GM23338 (cell line): ENCODE results near the gene SUGCT.

ENCODE experiments used
- CREB1 ChIP-seq: fragments of 250-450 bp; sonication (Bioruptor Pico); IDR thresholded peaks from 2 replicates; pipeline ENCODE4 v1.5.0; 2020; ENCODE audit warnings: low read depth, mild to moderate bottlenecking, moderate library complexity
- EZH2 ChIP-seq: fragments of 200-600 bp; sonication (generic); IDR thresholded peaks from one replicate; pipeline ENCODE4 v1.8.0; 2017; ENCODE audit warnings: antibody characterized with exemption, mild to moderate bottlenecking, low read depth; ENCODE audit not compliant: unreplicated experiment
- EZH2phosphoT487 ChIP-seq: fragments of 200-600 bp; sonication (generic); IDR thresholded peaks from one replicate; pipeline ENCODE4 v1.8.1; 2018; ENCODE audit warnings: antibody characterized with exemption; ENCODE audit not compliant: unreplicated experiment
- JUNB ChIP-seq: IDR thresholded peaks from one replicate; pipeline ENCODE4 v1.6.1; 2016; ENCODE audit warnings: antibody characterized with exemption; ENCODE audit not compliant: unreplicated experiment
- NANOG ChIP-seq: IDR thresholded peaks from 2 replicates; pipeline ENCODE4 v1.6.1; 2016; ENCODE audit warnings: antibody characterized with exemption, borderline replicate concordance
- POLR2AphosphoS5 ChIP-seq: IDR thresholded peaks from 2 replicates; pipeline ENCODE4 v1.6.1; 2016; ENCODE audit warnings: antibody characterized with exemption, low read depth
- REST ChIP-seq: IDR thresholded peaks from one replicate; pipeline ENCODE4 v1.6.1; 2018; ENCODE audit warnings: antibody characterized with exemption; ENCODE audit not compliant: unreplicated experiment
- STAT1 ChIP-seq: IDR thresholded peaks from one replicate; pipeline ENCODE4 v1.6.1; 2016; ENCODE audit warnings: antibody characterized with exemption; ENCODE audit not compliant: unreplicated experiment
- ZNF331 ChIP-seq: fragments of 250-450 bp; sonication (Bioruptor Pico); IDR thresholded peaks from 2 replicates; pipeline ENCODE4 v1.5.0; 2020; ENCODE audit warnings: low read depth, mild to moderate bottlenecking, moderate library complexity
- TF ChIP-seq, protein P1 (sequence below), 2 experiments: fragments of 200-600 bp in 1 of 2; sonication (generic) in 1 of 2; conservative IDR thresholded peaks; 2 replicates each; pipeline versions ENCODE4 v1.5.1 to v1.6.1; 2016 to 2017; ENCODE audit warnings: antibody characterized with exemption in 2 of 2, low read depth in 2 of 2, mild to moderate bottlenecking in 2 of 2, moderate library complexity in 1 of 2
- TF ChIP-seq, protein P2 (sequence below): fragments of 250-450 bp; sonication (Bioruptor Pico); IDR thresholded peaks from 2 replicates; pipeline ENCODE4 v1.5.0; 2020; ENCODE audit warnings: mild to moderate bottlenecking, moderate library complexity

- TF ChIP-seq, protein P1, sequence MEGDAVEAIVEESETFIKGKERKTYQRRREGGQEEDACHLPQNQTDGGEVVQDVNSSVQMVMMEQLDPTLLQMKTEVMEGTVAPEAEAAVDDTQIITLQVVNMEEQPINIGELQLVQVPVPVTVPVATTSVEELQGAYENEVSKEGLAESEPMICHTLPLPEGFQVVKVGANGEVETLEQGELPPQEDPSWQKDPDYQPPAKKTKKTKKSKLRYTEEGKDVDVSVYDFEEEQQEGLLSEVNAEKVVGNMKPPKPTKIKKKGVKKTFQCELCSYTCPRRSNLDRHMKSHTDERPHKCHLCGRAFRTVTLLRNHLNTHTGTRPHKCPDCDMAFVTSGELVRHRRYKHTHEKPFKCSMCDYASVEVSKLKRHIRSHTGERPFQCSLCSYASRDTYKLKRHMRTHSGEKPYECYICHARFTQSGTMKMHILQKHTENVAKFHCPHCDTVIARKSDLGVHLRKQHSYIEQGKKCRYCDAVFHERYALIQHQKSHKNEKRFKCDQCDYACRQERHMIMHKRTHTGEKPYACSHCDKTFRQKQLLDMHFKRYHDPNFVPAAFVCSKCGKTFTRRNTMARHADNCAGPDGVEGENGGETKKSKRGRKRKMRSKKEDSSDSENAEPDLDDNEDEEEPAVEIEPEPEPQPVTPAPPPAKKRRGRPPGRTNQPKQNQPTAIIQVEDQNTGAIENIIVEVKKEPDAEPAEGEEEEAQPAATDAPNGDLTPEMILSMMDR (conservative IDR thresholded peaks at IDR 0.05; ENCODE audit: low read depth in 2 of 2) = no peak
- TF ChIP-seq POLR2AphosphoS5 = no peak
- no peak for TF ChIP-seq EZH2
- TF ChIP-seq CREB1 (CRISPR knock-in tag) = no peak
- TF ChIP-seq STAT1 = no peak
- TF ChIP-seq NANOG = no peak
- no peak for TF ChIP-seq REST
- no peak for TF ChIP-seq JUNB
- no peak for TF ChIP-seq EZH2phosphoT487
- no peak for TF ChIP-seq ZNF331 (CRISPR knock-in tag)
- TF ChIP-seq, protein P2, sequence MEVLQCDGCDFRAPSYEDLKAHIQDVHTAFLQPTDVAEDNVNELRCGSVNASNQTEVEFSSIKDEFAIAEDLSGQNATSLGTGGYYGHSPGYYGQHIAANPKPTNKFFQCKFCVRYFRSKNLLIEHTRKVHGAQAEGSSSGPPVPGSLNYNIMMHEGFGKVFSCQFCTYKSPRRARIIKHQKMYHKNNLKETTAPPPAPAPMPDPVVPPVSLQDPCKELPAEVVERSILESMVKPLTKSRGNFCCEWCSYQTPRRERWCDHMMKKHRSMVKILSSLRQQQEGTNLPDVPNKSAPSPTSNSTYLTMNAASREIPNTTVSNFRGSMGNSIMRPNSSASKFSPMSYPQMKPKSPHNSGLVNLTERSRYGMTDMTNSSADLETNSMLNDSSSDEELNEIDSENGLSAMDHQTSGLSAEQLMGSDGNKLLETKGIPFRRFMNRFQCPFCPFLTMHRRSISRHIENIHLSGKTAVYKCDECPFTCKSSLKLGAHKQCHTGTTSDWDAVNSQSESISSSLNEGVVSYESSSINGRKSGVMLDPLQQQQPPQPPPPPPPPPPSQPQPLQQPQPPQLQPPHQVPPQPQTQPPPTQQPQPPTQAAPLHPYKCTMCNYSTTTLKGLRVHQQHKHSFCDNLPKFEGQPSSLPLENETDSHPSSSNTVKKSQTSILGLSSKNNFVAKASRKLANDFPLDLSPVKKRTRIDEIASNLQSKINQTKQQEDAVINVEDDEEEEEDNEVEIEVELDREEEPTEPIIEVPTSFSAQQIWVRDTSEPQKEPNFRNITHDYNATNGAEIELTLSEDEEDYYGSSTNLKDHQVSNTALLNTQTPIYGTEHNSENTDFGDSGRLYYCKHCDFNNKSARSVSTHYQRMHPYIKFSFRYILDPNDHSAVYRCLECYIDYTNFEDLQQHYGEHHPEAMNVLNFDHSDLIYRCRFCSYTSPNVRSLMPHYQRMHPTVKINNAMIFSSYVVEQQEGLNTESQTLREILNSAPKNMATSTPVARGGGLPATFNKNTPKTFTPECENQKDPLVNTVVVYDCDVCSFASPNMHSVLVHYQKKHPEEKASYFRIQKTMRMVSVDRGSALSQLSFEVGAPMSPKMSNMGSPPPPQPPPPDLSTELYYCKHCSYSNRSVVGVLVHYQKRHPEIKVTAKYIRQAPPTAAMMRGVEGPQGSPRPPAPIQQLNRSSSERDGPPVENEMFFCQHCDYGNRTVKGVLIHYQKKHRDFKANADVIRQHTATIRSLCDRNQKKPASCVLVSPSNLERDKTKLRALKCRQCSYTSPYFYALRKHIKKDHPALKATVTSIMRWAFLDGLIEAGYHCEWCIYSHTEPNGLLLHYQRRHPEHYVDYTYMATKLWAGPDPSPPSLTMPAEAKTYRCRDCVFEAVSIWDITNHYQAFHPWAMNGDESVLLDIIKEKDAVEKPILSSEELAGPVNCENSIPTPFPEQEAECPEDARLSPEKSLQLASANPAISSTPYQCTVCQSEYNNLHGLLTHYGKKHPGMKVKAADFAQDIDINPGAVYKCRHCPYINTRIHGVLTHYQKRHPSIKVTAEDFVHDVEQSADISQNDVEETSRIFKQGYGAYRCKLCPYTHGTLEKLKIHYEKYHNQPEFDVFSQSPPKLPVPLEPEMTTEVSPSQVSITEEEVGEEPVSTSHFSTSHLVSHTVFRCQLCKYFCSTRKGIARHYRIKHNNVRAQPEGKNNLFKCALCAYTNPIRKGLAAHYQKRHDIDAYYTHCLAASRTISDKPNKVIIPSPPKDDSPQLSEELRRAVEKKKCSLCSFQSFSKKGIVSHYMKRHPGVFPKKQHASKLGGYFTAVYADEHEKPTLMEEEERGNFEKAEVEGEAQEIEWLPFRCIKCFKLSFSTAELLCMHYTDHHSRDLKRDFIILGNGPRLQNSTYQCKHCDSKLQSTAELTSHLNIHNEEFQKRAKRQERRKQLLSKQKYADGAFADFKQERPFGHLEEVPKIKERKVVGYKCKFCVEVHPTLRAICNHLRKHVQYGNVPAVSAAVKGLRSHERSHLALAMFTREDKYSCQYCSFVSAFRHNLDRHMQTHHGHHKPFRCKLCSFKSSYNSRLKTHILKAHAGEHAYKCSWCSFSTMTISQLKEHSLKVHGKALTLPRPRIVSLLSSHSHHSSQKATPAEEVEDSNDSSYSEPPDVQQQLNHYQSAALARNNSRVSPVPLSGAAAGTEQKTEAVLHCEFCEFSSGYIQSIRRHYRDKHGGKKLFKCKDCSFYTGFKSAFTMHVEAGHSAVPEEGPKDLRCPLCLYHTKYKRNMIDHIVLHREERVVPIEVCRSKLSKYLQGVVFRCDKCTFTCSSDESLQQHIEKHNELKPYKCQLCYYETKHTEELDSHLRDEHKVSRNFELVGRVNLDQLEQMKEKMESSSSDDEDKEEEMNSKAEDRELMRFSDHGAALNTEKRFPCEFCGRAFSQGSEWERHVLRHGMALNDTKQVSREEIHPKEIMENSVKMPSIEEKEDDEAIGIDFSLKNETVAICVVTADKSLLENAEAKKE (CRISPR knock-in tag) = no peak
Observed at GRCh38 chr7:40098810-40099209, 36.0 kb upstream of the SUGCT start.
